IPS DF 4.7 (cell line): ENCODE measurements around the gene MPP3.
"Not testable (repeated sequence)": the region's sequence is repeated elsewhere in the genome, so short reads cannot be mapped to it uniquely, and the experiment has no call there.

Source experiments
- DNase-seq: peaks from one replicate; pipeline ENCODE4 v3.0.0-alpha.2; 2013; ENCODE audit warnings: low spot score; ENCODE audit errors: extremely low read depth

The MPP3 gene

DNA sequence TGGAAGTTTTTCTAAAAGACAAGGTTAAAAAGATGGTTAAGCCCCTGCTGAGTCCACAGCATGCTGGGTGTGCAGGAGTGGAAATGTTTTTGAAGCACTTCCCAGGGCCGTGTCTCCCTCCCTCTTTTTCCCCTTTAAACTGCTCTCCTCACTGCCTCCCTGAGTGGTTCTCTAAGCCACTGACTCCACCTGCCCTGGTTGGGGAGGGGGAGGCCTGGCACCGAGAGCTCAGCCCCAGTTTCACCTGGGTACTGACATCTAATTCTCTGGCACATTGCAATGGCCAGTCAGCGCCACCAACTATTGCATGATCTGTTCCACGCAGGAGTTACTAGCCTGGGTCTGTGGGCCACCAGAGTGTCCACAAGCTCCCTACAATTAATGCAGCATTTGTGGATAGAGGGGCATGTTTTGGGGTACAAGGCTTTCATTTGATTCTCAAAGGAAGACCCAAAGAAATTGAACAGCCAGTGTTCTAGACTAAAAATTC is 22.7 kb downstream of the MPP3 start:
- no peak for DNase-seq

DNA sequence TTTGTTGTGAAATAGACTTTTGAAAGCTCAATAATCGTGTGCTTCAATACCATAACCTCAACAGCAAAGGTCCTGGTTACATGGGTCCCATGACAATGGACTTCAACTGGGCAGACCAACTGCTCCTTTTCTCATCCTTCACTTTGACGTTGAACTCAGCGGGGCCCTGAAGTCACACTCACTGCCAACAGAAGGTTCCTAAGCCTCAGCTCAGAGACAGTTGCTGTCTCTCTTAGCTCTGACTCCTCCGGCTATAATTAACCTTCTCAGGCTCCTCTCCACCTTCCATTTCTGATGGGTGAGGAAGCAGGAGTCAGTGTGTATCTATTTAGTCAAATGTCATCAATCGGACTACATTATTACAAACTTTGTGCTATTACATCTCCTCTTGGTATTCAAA is 23.8 kb downstream of the MPP3 start:
- no peak for DNase-seq

DNA sequence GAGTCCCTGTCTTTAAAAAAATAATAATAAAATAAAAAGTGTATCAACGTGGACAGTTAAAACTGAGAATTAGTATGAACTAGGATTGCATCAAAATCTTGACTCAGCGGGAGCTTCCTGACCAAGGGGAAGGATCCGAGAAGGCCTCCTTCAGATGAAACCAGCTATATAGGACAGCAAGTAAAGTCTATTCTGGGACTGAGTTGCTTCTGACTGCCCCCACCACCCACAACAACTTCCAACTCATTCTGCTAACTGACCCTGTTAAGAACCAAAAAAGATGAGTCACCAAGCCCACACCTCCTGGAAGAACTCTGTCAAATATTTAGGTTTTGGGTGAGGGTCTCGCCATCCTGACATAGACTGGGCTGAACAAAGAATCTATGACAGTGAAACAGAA is 24.9 kb downstream of the MPP3 start:
- no peak for DNase-seq

DNA sequence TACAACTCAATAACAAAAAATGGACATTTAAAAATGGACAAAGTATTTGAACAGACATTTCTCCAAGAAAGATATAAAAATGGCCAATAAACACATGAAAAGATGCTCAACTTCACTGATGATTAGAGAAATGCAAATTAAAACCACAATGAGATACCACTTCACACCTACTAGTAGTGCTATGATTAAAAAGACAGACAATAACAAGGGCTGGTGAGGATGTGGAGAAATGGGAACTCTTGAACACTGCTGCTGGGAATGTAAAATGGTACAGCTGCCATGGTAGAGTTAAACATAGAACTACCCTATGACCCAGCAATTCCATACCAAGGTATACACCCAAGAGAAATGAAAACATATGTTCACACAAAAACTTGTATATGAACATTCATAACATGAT is 27.8 kb downstream of the MPP3 start:
- DNase-seq, result no peak

DNA sequence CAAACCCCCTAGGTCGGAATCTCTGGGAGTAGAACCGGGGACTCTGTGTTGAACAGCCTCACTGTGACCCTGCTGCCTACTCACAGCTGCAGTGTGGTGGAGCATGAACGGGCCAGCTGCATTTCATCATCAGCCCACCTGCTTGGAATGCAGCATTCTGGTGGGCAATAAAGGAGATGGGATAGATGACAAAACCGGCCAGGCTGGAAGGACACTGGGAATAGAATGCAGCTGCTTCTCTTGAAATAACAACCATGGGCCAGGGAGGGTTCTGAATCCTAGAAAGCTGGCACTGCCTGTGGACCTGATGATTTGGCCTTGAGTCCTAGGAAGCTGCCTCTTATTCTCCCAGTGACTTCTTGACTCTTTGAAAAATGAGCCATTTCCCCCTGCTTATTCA is 29.2 kb downstream of the MPP3 start:
- peak; percentile 38 for DNase-seq

DNA sequence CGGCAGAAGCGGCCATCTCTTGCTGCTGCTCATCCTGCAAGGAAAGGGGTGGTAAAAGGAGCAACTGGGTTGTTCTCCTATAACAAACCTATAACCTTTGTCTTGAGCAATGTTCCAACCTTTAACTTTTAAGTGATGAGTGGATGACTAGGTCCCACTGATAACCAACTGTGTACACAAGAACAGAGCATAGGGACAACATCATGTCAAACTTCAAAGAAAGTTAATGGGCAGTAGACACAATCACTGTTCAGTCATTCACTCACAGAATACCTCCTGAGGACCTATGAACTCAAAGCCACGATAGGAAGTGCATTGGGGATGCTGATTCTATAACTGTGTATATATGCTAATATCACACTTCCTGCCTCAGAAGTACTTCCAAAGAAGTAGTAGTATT is 31.1 kb downstream of the MPP3 start:
- DNase-seq, result no peak

DNA sequence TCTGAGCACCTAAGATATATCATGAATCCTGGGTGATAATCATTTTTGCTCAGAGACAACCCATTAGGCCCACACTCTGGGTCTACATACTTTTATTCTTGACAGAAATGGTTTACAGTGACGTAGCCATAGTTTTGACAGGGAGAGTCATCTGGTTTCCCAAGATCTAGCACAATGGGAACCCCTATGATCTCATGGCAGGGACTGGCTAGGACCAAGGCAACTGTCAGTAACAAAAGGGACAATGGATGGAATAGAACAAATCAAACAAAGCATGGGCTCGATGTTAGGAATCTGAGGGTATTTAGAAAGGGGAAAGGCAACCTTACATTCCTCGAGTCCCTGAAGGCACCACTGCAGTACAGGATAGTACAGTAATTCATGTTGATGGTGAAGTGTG is 32.2 kb downstream of the MPP3 start:
- DNase-seq, result no peak

DNA sequence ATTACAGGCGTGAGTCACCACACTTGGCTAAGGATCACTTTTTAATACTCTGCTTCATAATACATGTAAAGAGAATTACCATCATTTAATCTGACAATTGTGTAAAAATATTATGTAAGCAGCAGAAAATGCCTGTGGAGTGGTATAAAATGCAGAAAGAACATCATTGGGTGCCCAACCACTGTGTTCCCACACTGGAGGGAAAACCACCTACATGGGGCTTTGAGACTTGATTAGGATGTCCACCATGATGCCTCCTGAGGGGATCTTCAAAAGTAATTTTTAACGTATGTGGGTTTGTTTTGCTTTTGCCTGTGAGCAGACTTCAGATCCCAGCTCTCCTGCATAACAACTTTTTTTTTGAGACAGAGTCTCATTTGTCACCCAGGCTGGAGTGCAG is 33.9 kb downstream of the MPP3 start:
- no peak for DNase-seq

DNA sequence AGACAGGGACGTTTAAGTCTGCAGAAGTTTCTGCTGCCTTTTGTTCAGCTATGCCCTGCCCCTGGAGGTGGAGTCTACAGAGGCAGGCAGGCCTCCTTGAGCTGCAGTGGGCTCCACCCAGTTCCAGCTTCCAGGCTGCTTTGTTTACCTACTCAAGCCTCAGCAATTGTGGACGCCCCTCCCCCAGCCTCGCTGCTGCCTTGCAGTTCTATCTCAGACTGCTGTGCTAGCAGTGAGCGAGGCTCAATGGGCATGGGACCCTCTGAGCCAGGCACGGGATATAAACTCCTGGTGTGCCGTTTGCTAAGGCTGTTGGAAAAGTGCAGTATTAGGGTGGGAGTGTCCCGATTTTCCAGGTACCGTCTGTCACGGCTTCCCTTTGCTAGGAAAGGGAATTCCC is 34.9 kb downstream of the MPP3 start:
- not testable (repeated sequence) for DNase-seq

DNA sequence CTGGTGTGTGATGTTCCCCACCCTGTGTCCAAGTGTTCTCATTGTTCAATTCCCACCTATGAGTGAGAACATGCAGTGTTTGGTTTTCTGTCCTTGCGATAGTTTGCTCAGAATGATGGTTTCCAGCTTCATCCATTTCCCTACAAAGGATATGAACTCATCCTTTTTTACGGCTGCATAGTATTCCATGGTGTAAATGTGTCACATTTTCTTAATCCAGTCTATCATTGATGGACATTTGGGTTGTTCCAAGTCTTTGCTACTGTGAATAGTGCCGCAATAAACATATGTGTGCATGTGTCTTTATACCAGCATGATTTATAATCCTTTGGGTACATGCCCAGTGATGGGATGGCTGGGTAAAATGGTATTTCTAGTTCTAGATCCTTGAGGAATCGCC is 40.3 kb downstream of the MPP3 start:
- not testable (repeated sequence) for DNase-seq

DNA sequence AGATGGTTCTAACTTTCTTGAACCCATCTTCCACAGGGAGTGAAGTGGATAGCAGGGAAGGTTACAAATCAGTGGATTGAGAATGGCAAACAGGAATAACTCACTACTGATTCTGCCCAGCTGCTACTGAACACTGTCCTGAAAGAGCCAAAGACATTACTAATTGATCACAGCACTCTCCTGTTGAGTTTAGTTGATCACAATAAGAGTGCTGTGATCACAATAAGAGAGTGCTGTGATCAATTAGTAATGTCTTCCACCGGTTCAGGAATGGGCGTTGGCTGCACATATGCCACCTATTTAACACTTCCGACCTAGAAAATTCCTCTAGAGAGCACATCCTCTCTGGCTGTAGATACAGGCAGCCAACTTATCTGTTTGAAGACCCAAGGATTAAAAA is 41.4 kb downstream of the MPP3 start:
- no peak for DNase-seq

DNA sequence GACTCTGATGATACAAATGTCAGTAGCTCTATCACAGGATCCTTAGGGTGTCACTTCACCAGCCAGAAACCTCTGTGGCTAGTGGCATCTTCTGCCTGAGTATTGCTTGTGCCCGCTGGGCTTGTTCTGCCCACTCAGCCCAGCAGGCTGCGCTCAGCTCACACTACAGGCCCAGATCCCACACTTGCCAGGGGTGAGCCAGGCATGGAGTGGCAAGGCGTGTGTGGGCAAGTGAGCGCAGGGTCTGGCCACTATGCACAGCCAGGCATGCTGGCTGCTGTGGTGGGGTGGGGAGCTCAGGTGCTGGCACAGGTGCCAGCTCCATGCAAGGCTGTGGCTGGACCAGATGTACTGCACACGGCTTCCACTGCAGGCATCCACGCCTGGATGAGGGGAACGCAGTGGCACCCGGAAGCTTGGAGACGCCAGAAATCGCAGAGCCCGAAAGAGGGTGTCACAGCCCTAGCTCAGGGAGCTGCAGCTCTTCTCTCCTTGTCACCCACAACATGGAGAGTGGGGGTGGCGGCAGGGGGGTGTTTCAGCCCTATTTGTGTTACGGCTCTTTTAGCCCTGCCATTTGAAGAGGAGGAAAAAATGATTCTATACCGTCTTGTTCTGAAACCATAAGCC is 42.5 kb downstream of the MPP3 start:
- DNase-seq, result no peak

DNA sequence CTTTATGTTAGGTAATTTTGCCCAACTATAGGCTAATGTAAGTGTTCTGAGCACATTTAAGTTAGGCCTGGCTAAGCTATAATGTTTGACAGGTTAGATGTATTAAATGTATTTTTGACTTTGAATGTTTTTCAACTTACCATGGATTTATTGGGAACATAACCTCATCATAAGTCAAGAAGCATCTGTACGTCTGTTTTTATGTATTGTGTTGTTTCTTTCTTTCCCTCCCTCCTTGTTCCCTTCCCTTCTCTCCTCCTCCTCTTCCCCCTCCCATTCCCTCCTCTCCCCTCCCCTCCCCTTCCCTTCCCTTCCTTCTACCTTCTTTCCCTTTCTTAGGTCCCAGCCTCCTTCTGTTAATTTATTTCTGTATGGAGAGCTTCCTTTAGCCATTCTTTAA is 43.5 kb downstream of the MPP3 start:
- DNase-seq, result no peak

DNA sequence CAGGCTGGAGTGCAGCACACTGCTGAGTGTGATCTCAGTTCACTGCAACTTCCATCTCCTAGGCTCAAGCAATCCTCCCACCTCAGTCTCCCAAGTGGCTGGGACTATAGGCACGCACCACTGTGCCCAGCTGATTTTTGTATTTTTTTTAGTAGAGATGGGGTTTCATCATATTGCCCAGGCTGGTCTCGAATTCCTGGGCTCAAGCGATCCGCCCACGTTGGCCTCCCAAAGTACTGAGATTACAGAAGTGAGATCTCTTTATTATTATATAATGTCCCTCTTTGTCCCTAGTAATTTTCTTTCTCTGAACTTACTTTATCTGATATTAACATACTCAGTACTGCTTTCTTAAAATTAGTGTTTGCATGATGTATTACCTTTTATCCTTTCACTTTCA is 44.4 kb downstream of the MPP3 start:
- no peak for DNase-seq

DNA sequence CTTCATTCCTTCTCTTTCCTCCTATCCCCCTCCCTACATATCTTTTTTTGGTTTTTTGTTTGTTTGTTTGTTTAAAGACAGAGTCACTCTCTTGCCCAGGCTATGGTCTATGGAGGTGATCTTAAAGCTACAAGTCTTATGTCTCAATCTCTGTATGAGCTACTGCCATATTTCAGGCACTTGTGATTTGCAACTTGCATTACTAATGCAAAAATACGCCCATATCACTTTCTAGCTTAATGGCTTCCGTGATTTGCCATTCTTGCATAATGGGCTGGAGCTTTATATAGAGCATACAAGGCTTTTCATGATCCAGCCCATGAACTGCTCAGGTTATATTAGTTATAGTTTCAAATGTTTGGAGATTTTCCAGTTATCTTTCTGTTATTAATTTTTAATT is 45.2 kb downstream of the MPP3 start:
- DNase-seq, result no peak

DNA sequence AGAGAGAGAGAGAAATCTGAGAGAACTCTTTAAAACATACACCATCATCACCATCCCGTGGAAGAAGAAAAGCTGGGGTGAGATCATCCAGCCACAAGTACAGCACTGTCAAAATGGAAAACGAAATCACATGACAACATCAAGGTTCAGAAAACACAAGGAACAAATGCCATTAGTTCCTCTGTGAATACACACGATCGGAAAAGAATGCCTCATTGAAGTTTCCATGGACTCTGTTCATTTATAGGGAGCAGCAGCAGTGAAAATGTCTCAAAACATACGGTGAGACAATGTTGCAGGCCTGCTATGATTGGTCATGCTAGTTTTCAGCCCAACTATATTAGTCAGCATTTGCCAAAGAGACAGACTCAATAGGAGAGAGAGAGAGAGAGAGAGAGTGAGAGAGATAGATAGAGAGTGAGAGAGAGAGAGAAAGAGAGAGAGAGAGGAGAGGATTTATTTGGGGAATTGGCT is 48.3 kb downstream of the MPP3 start:
- no peak for DNase-seq

DNA sequence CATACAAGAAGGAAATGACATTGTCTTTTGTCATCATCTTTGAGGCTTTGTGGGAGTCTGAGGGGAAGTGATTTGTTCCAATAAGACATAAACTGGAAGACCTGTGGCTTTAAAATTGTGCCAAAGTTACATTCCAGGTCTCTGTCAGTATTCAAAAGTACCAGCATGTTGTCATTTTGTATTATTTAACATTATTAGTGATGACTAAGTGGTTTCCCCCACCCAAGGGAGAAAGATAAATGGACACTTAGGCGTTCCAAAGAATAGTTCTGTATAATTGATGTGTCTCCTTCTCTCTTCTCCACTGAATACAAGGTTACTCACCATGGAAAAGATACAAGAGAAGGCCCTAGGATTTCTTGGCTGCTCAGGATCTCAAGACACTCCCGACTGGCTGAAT is 48.9 kb downstream of the MPP3 start:
- no peak for DNase-seq

DNA sequence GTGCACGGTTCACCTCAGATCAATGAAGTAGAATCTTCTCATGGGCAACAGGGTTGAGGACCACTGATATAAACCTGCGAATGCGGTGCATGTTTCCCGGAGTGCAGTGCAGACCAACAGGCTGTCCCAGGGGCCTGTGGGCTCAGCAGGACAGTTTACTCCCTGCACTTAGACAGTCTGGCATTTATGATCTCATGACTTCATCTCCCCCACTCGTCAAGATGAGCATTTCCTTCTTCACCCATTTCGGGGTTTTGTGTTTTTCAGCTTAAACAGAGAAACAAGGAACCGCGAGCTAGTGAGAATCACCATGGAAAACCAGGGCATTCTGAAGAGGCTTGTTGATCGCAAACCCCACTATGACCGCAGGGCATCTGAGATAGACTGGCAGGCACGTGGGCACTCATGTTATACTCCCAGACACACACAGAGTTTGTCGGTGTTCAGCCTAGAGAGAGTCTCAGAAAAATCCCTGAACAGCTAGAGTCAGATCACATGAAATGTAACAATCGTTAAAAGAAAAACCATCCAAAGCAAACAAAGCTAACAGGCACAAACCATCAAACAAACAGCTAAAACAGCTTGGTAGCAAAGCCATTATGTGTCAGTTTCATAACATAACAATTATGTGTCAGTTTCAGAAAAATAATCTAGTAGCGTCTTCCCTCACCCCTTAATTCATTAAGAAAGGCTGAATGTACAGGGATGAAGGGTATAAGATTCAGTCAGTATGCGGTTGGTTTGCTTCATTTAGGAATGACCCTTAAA is 49.8 kb downstream of the MPP3 start:
- DNase-seq, result no peak

DNA sequence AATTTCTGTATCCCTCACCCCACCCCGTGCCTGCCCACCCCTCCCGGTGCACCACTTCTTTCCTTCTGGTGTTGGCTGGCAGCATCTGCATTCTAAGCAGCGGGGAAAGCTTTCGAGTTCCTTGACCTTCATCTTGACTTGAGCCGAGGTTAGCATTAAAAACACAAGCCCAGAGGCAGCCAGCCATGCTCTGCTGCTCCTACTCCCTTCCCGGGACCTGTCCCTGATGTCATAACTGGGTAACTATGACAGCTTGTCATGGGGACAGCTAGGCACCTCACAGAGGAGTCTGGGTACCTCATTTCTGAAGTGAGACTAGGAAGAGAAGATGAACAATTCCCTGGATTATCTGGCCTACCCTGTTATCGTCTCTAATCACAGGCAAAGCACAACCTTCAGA is 52.8 kb downstream of the MPP3 start, which contains the start of gene CFAP97D1:
CFAP97D1 (plus strand) TSS at position 301 of the 400 bp plus-strand sequence; CDS start at position 329, 28 bp downstream.
- DNase-seq, result no peak

DNA sequence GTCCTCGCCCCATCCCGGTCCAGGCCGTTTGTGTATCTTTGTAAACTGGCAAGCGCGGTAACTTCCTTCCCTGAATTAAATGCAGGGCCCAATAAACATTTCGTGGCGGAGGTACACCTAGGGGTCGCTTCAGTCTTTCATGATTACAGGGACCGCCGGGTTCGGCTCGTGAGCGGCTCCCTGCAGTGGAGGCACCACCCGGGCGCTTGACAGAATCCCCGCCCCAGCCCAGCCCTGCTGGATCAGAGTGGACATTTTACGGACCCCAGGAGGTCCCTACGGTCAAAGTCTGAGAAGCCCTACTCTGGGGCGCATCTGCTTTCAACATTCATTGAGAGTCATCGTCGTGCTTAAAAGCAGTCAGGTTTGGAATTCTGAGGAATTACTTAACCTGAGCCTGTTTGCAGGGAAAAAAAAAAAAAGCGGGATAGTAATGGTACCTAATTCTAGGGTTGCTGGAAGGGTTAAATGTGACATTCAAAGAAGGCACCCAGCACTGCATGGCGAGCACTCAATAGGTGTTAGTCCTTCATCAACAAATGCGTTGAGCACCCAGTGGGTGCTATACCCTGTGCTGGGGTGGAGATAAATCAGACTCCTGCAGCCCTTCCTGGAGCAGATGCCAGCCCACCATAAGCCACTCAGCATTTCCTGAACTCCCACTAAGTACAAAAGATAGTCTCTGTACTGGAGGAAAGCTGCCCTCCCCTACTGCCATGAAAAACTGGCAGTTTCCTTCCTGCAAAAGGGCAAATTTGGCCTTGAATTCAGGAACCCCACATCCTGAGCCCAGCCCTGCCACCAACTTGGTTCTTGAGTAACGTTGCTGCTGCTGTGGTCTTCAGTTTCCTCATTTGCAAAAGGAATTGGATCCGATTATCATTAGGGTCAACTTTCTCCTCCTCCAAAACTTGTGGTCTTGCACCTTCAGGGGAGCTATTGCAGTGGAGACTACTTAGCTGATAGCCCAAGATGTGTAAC is 53.5 kb downstream of the MPP3 start:
- no peak for DNase-seq

DNA sequence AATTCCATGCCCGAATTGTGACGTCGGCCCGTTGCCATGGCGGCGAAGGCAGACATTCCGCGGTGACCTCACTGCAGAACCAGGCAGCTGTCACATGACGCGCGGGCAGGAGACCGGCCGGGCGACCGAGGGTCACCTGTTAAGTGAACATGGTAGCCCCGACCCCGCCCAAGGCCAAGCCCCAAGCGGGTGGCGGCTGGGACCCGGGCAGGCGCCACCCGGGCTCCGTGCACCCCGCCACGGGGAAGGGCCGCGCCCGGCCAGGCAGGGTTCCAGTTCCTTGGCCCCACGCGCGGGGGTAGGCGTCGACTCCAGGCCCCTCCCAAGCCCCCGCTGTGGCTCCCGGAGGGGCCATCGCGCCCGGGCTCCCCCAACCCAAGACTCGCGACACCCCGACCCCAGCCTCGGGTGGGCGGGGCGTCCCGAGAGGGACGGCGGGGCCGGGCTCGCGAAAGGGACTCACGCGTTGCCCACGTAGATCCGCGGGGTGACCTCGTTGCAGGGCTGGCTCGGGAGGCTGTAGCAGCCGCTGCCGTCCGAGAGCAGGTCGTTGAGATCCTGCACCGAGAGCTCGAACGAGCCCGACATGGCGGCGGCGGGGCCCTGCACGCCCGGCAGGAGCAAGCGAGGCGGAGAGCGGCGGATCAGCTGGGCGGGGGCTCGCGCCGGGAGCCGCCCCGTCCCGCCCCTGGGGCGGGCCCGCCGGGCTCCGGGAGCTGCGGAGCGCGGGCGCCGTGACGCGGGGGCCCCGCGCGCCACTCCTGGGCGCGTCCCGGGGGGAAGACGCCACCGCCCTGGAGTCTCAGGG is 54.4 kb downstream of the MPP3 start, which contains the start of gene DUSP3:
DUSP3 (minus strand) TSS at position 641 of the 808 bp plus-strand sequence; CDS start at position 588, 53 bp downstream.
- no peak for DNase-seq
